ENCODE measurements around the gene CELF2. TPM values are rescaled to one million over a fixed set of nuclear protein-coding genes. Genes with fewer than 3 reads are reported as not detected.

The CELF2 gene
- total and polyA plus RNA-seq, 9 of the 15 experiments (the other 6 are each of a cell fraction or from before 2014, with no cell fraction given): 4.0 to 20.3 (median 11.1) TPM

GRCh38 chr10:11098666-11099065 lies 81.0 kb downstream of the CELF2 start:
- H3K9ac ChIP-seq (ENCODE audit: insufficient read depth in 1 of 2, low read depth in 2 of 2, low read length in 2 of 2): no peak overlapping the region
- WGBS (ENCODE audit: insufficient coverage, low coverage, missing lambda C conversion rate): 4% methylated on average over 10 of the region's 10 CpGs
- no peaks in the 10 kb centered on the region for H3K79me2 ChIP-seq (ENCODE audit: control insufficient read depth, insufficient read depth, low read length)
- H3K36me3 ChIP-seq (ENCODE audit: control insufficient read depth, insufficient read depth, low read length): no peaks in the 10 kb centered on the region
- BruUV-seq (replicated peaks): no TSS peak
- no peak overlapping the region for H3K27ac ChIP-seq (ENCODE audit: extremely low read depth, low read depth, low read length)
- no peaks in the 10 kb centered on the region for H4K20me1 ChIP-seq (replicated peaks; ENCODE audit: control insufficient read depth, insufficient read depth, low read length)
- H2AFZ ChIP-seq (ENCODE audit: low read depth, low read length): no peak overlapping the region
- 0 out of 2 replicates have a peak, but pooled peaks cover 2% of the 10 kb centered on the region for H3K9me3 ChIP-seq (replicated peaks; ENCODE audit: control insufficient read depth, insufficient read depth, low read depth, low read length)
- intact Hi-C loops (cut with micrococcal nuclease): no loop called here
- CTCF ChIA-PET (ENCODE audit: low intra/inter-chr PET ratio): no interaction called here
- POLR2A ChIA-PET: interaction anchor here (0.6 kb wide), 1 partner anchor 1003 kb away, joined by 3 read pairs; no protein-coding TSS in a partner anchor
- ATAC-seq (no peak), DNase-seq (ENCODE audit: extremely low read depth in 1 of 4, low spot score in 3 of 4) (no peak), FAIRE-seq (no peak)
- H3K27me3 ChIP-seq (ENCODE audit: control insufficient read depth in 2 of 2, insufficient read depth in 2 of 2, low read length in 2 of 2): peaks cover 0 to 8% of the 10 kb centered on the region in 2 experiments; a peak in 1 of 5 replicates
- H3K4me1 ChIP-seq (replicated peaks in 1 of 2; ENCODE audit: control insufficient read depth in 2 of 2, insufficient read depth in 2 of 2, low read length in 2 of 2): no peaks in the 10 kb centered on the region
- no peaks in the 10 kb centered on the region for H3K9me1 ChIP-seq (ENCODE audit: control insufficient read depth, insufficient read depth, low read length)
- no peak overlapping the region for H3K4me3 ChIP-seq
- no peak overlapping the region for H3K4me2 ChIP-seq (ENCODE audit: insufficient read depth, low read length)
- in situ Hi-C loops (cut with MboI): no loop called here
- TF ChIP-seq CEBPG (CRISPR knock-in tag; IDR thresholded peaks at IDR 0.05) (no peak), CEBPG (tag; conservative IDR thresholded peaks at IDR 0.05 in 1 of 2, IDR thresholded peaks at IDR 0.05 in 1 of 2) (no peak), POLR2B (IDR thresholded peaks at IDR 0.05; ENCODE audit: low read depth, partially characterized antibody) (no peak), NCOR1 (IDR thresholded peaks at IDR 0.05) (no peak), HDAC8 (tag; IDR thresholded peaks at IDR 0.05) (no peak), POU5F1 (IDR thresholded peaks at IDR 0.05; ENCODE audit: borderline replicate concordance, low read depth, low read length, partially characterized antibody) (no peak), STAT5A (IDR thresholded peaks at IDR 0.05; ENCODE audit: borderline replicate concordance, low read length) (no peak), CEBPB (tag; IDR thresholded peaks at IDR 0.05) (no peak), NFXL1 (CRISPR knock-in tag; IDR thresholded peaks at IDR 0.05) (no peak), TCFL5 (CRISPR knock-in tag; conservative IDR thresholded peaks at IDR 0.05) (no peak), PRMT5 (CRISPR knock-in tag; IDR thresholded peaks at IDR 0.05) (no peak)
- TF ChIP-seq, protein P1, sequence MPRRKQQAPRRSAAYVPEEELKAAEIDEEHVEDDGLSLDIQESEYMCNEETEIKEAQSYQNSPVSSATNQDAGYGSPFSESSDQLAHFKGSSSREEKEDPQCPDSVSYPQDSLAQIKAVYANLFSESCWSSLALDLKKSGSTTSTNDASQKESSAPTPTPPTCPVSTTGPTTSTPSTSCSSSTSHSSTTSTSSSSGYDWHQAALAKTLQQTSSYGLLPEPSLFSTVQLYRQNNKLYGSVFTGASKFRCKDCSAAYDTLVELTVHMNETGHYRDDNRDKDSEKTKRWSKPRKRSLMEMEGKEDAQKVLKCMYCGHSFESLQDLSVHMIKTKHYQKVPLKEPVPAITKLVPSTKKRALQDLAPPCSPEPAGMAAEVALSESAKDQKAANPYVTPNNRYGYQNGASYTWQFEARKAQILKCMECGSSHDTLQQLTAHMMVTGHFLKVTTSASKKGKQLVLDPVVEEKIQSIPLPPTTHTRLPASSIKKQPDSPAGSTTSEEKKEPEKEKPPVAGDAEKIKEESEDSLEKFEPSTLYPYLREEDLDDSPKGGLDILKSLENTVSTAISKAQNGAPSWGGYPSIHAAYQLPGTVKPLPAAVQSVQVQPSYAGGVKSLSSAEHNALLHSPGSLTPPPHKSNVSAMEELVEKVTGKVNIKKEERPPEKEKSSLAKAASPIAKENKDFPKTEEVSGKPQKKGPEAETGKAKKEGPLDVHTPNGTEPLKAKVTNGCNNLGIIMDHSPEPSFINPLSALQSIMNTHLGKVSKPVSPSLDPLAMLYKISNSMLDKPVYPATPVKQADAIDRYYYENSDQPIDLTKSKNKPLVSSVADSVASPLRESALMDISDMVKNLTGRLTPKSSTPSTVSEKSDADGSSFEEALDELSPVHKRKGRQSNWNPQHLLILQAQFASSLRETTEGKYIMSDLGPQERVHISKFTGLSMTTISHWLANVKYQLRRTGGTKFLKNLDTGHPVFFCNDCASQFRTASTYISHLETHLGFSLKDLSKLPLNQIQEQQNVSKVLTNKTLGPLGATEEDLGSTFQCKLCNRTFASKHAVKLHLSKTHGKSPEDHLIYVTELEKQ (CRISPR knock-in tag; IDR thresholded peaks at IDR 0.05): no peak

Data from K562 (cell line).